Heart right ventricle (tissue), 16 donors: Measurements from ENCODE around the gene CDC42SE2. TPM values are rescaled to one million over a fixed set of nuclear protein-coding genes. Genes with fewer than 3 reads are reported as not detected.

Source experiments
- ATAC-seq, 8 donors: fragments of 200-7000 bp; cut with Tn5 transposase; one replicate each; pipeline ENCODE4 v1.9.1; 2020; ENCODE audit warnings: mild to moderate bottlenecking in 8 of 8, moderate library complexity in 8 of 8, moderate number of reproducible peaks in 1 of 8
- DNase-seq, 2 donors: peaks; one replicate each; pipeline ENCODE4 v3.0.0-alpha.2; 2020
- H3K27ac ChIP-seq, 10 donors: fragments of 200-600 bp; sonication (generic) in 2 of 10; one replicate each; pipeline versions ENCODE4 v1.5.0 to v1.8.0; 2020 to 2022; ENCODE audit warnings: mild to moderate bottlenecking in 3 of 10
- H3K27me3 ChIP-seq, 7 donors: fragments of 200-600 bp; one replicate each; pipeline ENCODE4 v1.8.0; 2021 to 2022; ENCODE audit warnings: mild to moderate bottlenecking in 2 of 7
- H3K36me3 ChIP-seq, 9 donors: fragments of 200-600 bp; sonication (generic) in 1 of 9; one replicate each; pipeline versions ENCODE4 v1.5.0 to v1.8.0; 2020 to 2022; ENCODE audit warnings: mild to moderate bottlenecking in 2 of 9
- H3K4me1 ChIP-seq, 9 donors: fragments of 200-600 bp; sonication (generic) in 1 of 9; one replicate each; pipeline versions ENCODE4 v1.5.0 to v1.8.0; 2020 to 2022; ENCODE audit warnings: mild to moderate bottlenecking in 4 of 9
- H3K4me3 ChIP-seq, 10 donors: fragments of 200-600 bp; sonication (generic) in 2 of 10; one replicate each; pipeline versions ENCODE4 v1.5.0 to v1.8.0; 2020 to 2022; ENCODE audit warnings: mild to moderate bottlenecking in 7 of 10, moderate library complexity in 2 of 10
- H3K9me3 ChIP-seq, 11 donors: fragments of 200-600 bp in 10 of 11; sonication (generic) in 2 of 11; one replicate each; pipeline versions ENCODE4 v1.5.0 to v1.8.0; 2013 to 2022; ENCODE audit warnings: mild to moderate bottlenecking in 2 of 11, control low read depth in 1 of 11, moderate library complexity in 1 of 11
- CTCF ChIP-seq, 9 donors: fragments of 200-600 bp; sonication (generic) in 2 of 9; IDR thresholded peaks; one replicate each; pipeline versions ENCODE4 v1.5.0 to v1.8.0; 2021 to 2022; ENCODE audit warnings: antibody characterized with exemption in 9 of 9, mild to moderate bottlenecking in 5 of 9, moderate library complexity in 1 of 9
- WGBS, 2 donors: extraction: QIAGEN DNeasy Blood & Tissue Kit; methylation state at CpG; one replicate each; pipeline ENCODE4 v1.1.7; 2013; ENCODE audit warnings: inconsistent platforms in 1 of 2; 5-methylcytosine and 5-hydroxymethylcytosine counted together
- intact Hi-C, 10 donors: fragments of 100-400 bp; cut with DNase I; formaldehyde crosslinking; loops; one replicate each; pipeline versions ENCODE4 v1.11.1 to v1.14.2; 2022
- polyA plus RNA-seq, 2 donors: library from polyadenylated mRNA; stranded (reverse); fragments of 200-250 nt; gene quantifications; one replicate each; pipeline ENCODE4 v1.2.3, GENCODE V29; 2013
- total RNA-seq, 10 donors: library from RNA; stranded (reverse); fragmentation: NEBNext Ultra II Directional in 3 of 10; extraction: Animal tissue kit (Norgen Biotek cat#: 25700) in 3 of 10; gene quantifications; one replicate each; pipeline versions ENCODE4 v1.2.1 to v1.2.4, GENCODE V29; 2021 to 2023
- donor health status: Arrhythmogenic right ventricular cardiomyopathy.
- donor health status: ischemic (EF 13 %, LVEDD 7.1; RV severe dilation, severe dysfunction).
- donor health status: healthy with polysubstance abuse.
- donor health status: DM: no; HTN: yes; CAD: no.
- donor health status: DM: no; HTN: no; CAD: no.
- donor health status: ischemic (EF 25% LVEDD 6.9; RV normal size, moderate dysfunction).
- donor health status: ischemic (EF 25% LVEDD 5.7; RV mildly dilated, moderate dysfunction).
- donor health status: healthy.
- donor health status: DM: yes; HTN: yes; CAD: no.
- donor health status: Ischemic cardiomyopathy.
- donor health status: ischemic (EF 35%, LVEDD 5.7; RV mildly dilated, moderate dysfunction).
- donor health status: nonischemic (EF 11% LVEDD 7.7; RV severe dilation, severe dysfunction).
- donor health status: DM: yes; HTN: yes; CAD: no.
- donor health status: PGD.
- donor health status: ischemic (EF 29% LVEDD 5.4; RV normal size, mild dysfunction).
- donor health status: nonischemic (EF 23%, LVEDD 6.1; RV moderate dilation, normal function).

The CDC42SE2 gene
- total and polyA plus RNA-seq, 12 donors, result 5.4 to 25.8 (median 11.1) TPM

- no peaks in the 10 kb centered on the region for H3K9me3 ChIP-seq
- peaks cover 0 to 6% (median 0%) of the 10 kb centered on the region in 9 donors for H3K4me1 ChIP-seq
- no peak for TF ChIP-seq CTCF (IDR thresholded peaks at IDR 0.05)
- no peak for DNase-seq
- H3K27ac ChIP-seq, result no peak overlapping the region
- peaks cover 0 to 58% (median 0%) of the 10 kb centered on the region in 9 donors for H3K36me3 ChIP-seq
- H3K4me3 ChIP-seq, result no peak overlapping the region
- ATAC-seq, result no peak
- intact Hi-C loops, result loop anchor here (5.0 to 10.0 kb wide), 10 partner anchors 155 to 1523 kb away; partner anchors contain the start of genes CHSY3 (in 4 of the 10), LYRM7 (in 3 of the 10), CDC42SE2 (in 2 of the 10) and HINT1 (in 2 of the 10)
- 80 to 81% methylated on average over 4 of the region's 4 CpGs for WGBS, 2 donors
- H3K27me3 ChIP-seq, result no peaks in the 10 kb centered on the region
Measured at GRCh38 chr5:131419877-131420276, 156.0 kb downstream of the CDC42SE2 start.

GRCh38 chr5:131423056-131423455 is 159.2 kb downstream of the CDC42SE2 start:
- Histone ChIP-seq H3K4me1 (no peaks in the 10 kb centered on the region), H3K9me3 (no peaks in the 10 kb centered on the region), H3K36me3 (peaks cover 0 to 66% (median 9%) of the 10 kb centered on the region in 9 donors), H3K27me3 (no peaks in the 10 kb centered on the region), H3K4me3 (no peak overlapping the region), H3K27ac (no peak overlapping the region)
- peak in 7 of 9 donors; percentile 39 to 53 (median 48) for TF ChIP-seq CTCF (IDR thresholded peaks at IDR 0.05)
- DNase-seq, result no peak
- intact Hi-C loops, result loop anchor here in 4 of 10 donors (10.0 kb wide), 1 partner anchor 582 kb away; no protein-coding TSS in a partner anchor
- WGBS, 2 donors, result 76 to 82% methylated on average over 2 of the region's 2 CpGs
- no peak for ATAC-seq

- Histone ChIP-seq H3K27ac (no peak overlapping the region), H3K9me3 (no peaks in the 10 kb centered on the region), H3K27me3 (no peaks in the 10 kb centered on the region), H3K4me1 (no peaks in the 10 kb centered on the region), H3K36me3 (peaks cover 0 to 89% (median 14%) of the 10 kb centered on the region in 9 donors), H3K4me3 (no peak overlapping the region)
- DNase-seq (no peak), ATAC-seq (no peak)
- intact Hi-C loops, result loop anchor here in 4 of 10 donors (10.0 kb wide), 1 partner anchor 579 kb away; no protein-coding TSS in a partner anchor
- TF ChIP-seq CTCF (IDR thresholded peaks at IDR 0.05), result no peak
- 85 to 88% methylated on average over 1 of the region's 1 CpG for WGBS, 2 donors
Measured at GRCh38 chr5:131426011-131426410, 162.2 kb downstream of the CDC42SE2 start.

- ATAC-seq, result no peak
- TF ChIP-seq CTCF (IDR thresholded peaks at IDR 0.05), result no peak
- WGBS, 2 donors, result 44 to 63% methylated on average over 1 of the region's 1 CpG
- Histone ChIP-seq H3K9me3 (no peaks in the 10 kb centered on the region), H3K36me3 (peaks cover 0 to 98% (median 21%) of the 10 kb centered on the region in 9 donors), H3K27ac (no peak overlapping the region), H3K27me3 (no peaks in the 10 kb centered on the region), H3K4me3 (no peak overlapping the region), H3K4me1 (peaks cover 0 to 2% (median 0%) of the 10 kb centered on the region in 9 donors)
- DNase-seq, result no peak
- intact Hi-C loops, result no loop called here
Measured at GRCh38 chr5:131430794-131431193, 166.9 kb downstream of the CDC42SE2 start.
